HG03103 (cell line): ENCODE results near the gene CRLF2.
"Not testable (repeated sequence)": the region's sequence is repeated elsewhere in the genome, so short reads cannot be mapped to it uniquely, and the experiment has no call there.

Experiments used
- ATAC-seq: cut with Tn5 transposase; IDR thresholded peaks from one replicate; pipeline ENCODE4 v1.9.1; 2021; ENCODE audit warnings: low read depth; ENCODE audit not compliant: unreplicated experiment

The CRLF2 gene

GRCh38 chrX:1215123-1215823, 2.8 kb upstream of the CRLF2 start:
- ATAC-seq = peak; percentile 40

- ATAC-seq = no peak
Observed at GRCh38 chrX:1213971-1214370, 1.5 kb upstream of the CRLF2 start.

GRCh38 chrX:1210844-1211243, 1.6 kb downstream of the CRLF2 start:
- ATAC-seq = no peak

- no peak for ATAC-seq
Observed at GRCh38 chrX:1207496-1208025, 4.9 kb downstream of the CRLF2 start.

GRCh38 chrX:1205681-1206611, 6.5 kb downstream of the CRLF2 start:
- peak; percentile 39 for ATAC-seq

- ATAC-seq = no peak
Observed at GRCh38 chrX:1202251-1202650, 10.2 kb downstream of the CRLF2 start.

GRCh38 chrX:1196436-1196835, 16.0 kb downstream of the CRLF2 start:
- no peak for ATAC-seq

GRCh38 chrX:1192196-1192595, 20.3 kb downstream of the CRLF2 start:
- ATAC-seq = not testable (repeated sequence)

GRCh38 chrX:1190596-1191145, 21.8 kb downstream of the CRLF2 start:
- ATAC-seq = no peak

GRCh38 chrX:1185561-1185960, 26.9 kb downstream of the CRLF2 start:
- no peak for ATAC-seq

- ATAC-seq = no peak
Observed at GRCh38 chrX:1182211-1182610, 30.2 kb downstream of the CRLF2 start.

- not testable (repeated sequence) for ATAC-seq
Observed at GRCh38 chrX:1181661-1182060, 30.8 kb downstream of the CRLF2 start.

- no peak for ATAC-seq
Observed at GRCh38 chrX:1181170-1181569, 31.3 kb downstream of the CRLF2 start.

- ATAC-seq = no peak
Observed at GRCh38 chrX:1178580-1179057, 33.8 kb downstream of the CRLF2 start.

- not testable (repeated sequence) for ATAC-seq
Observed at GRCh38 chrX:1176531-1177320, 35.7 kb downstream of the CRLF2 start.

- not testable (repeated sequence) for ATAC-seq
Observed at GRCh38 chrX:1174609-1175545, 37.6 kb downstream of the CRLF2 start.

GRCh38 chrX:1173435-1173834, 39.0 kb downstream of the CRLF2 start:
- ATAC-seq = not testable (repeated sequence)

- no peak for ATAC-seq
Observed at GRCh38 chrX:1172496-1172895, 40.0 kb downstream of the CRLF2 start.

GRCh38 chrX:1171915-1172314, 40.5 kb downstream of the CRLF2 start:
- not testable (repeated sequence) for ATAC-seq
